IMR-90 (cell line): ENCODE data around the gene NRIP1. TPM values are rescaled to one million over a fixed set of nuclear protein-coding genes. Genes with fewer than 3 reads are reported as not detected.

Source experiments
- ATAC-seq: fragments of 200-7000 bp; cut with Tn5 transposase; 2 replicates; pipeline ENCODE4 v1.9.1; 2020; ENCODE audit warnings: low read depth, mild to moderate bottlenecking, moderate library complexity
- BruUV-seq: library from RNA; stranded (reverse); fragments of 400-500 nt; replicated peaks from 2 replicates; lab custom pipeline; 2021; lab: Mats Ljungman, UMichigan
- CTCF ChIA-PET: fragments of 300-600 bp; formaldehyde crosslinking; extraction: SDS; loops from one replicate; lab custom pipeline; 2021; ENCODE audit warnings: antibody characterized with exemption; lab: Yijun Ruan, JAX
- POLR2A ChIA-PET: fragments of 300-600 bp; sonication (Branson Sonifier 250); formaldehyde crosslinking; loops from one replicate; lab custom pipeline; 2022; ENCODE audit warnings: antibody characterized with exemption; ENCODE audit not compliant: unreplicated experiment; lab: Charles Lee
- DNase-seq: peaks from one replicate; pipeline ENCODE4 v3.0.0; 2013
- H2AFZ ChIP-seq: replicated peaks from 2 replicates; pipeline ENCODE3; 2013; ENCODE audit warnings: low read length, mild to moderate bottlenecking; ENCODE audit not compliant: poor library complexity
- H2AK5ac ChIP-seq: 2 replicates; pipeline ENCODE4 v1.6.1; 2013; ENCODE audit warnings: low read depth, low read length, inconsistent platforms
- H2AK9ac ChIP-seq: replicated peaks from 2 replicates; pipeline ENCODE3; 2013; ENCODE audit warnings: mild to moderate bottlenecking, low read depth, low read length, moderate library complexity; ENCODE audit not compliant: poor library complexity
- H2BK120ac ChIP-seq: 2 replicates; pipeline ENCODE4 v1.6.1; 2013; ENCODE audit warnings: low read depth, low read length, inconsistent platforms
- H2BK15ac ChIP-seq: 3 replicates; pipeline ENCODE4 v1.6.1; 2013; ENCODE audit warnings: low read depth, low read length, inconsistent platforms
- H2BK20ac ChIP-seq: 2 replicates; pipeline ENCODE4 v1.6.1; 2013; ENCODE audit warnings: low read depth, mild to moderate bottlenecking, inconsistent platforms, low read length, moderate library complexity
- H2BK5ac ChIP-seq: 2 replicates; pipeline ENCODE4 v1.6.1; 2013; ENCODE audit warnings: mild to moderate bottlenecking, low read depth, low read length, inconsistent platforms; ENCODE audit not compliant: poor library complexity, severe bottlenecking
- H3K14ac ChIP-seq: replicated peaks from 2 replicates; pipeline ENCODE4 v1.6.1; 2013; ENCODE audit warnings: low read depth, low read length, inconsistent platforms
- H3K18ac ChIP-seq: 2 replicates; pipeline ENCODE4 v1.6.1; 2013; ENCODE audit warnings: low read depth, low read length, control low read depth
- H3K23ac ChIP-seq: 2 replicates; pipeline ENCODE4 v1.6.1; 2013; ENCODE audit warnings: low read depth, low read length, inconsistent platforms
- H3K27ac ChIP-seq: 2 replicates; pipeline ENCODE4 v1.5.1; 2013; ENCODE audit warnings: mild to moderate bottlenecking, control low read depth, low read length; ENCODE audit not compliant: insufficient read depth
- H3K27me3 ChIP-seq: 2 replicates; pipeline ENCODE4 v1.6.1; 2013; ENCODE audit warnings: low read length; ENCODE audit not compliant: control insufficient read depth, insufficient read depth
- H3K36me3 ChIP-seq: 2 replicates; pipeline ENCODE4 v1.6.1; 2013; ENCODE audit warnings: low read length, mixed read lengths; ENCODE audit not compliant: control insufficient read depth, insufficient read depth
- H3K4ac ChIP-seq: 2 replicates; pipeline ENCODE4 v1.6.1; 2013; ENCODE audit warnings: low read depth, low read length, inconsistent platforms
- H3K4me1 ChIP-seq: 2 replicates; pipeline ENCODE4 v1.6.1; 2013; ENCODE audit warnings: low read length, mixed read lengths; ENCODE audit not compliant: control insufficient read depth, insufficient read depth
- H3K4me2 ChIP-seq: 2 replicates; pipeline ENCODE4 v1.6.1; 2013; ENCODE audit warnings: low read depth, mild to moderate bottlenecking, control low read depth, low read length, moderate library complexity
- H3K4me3 ChIP-seq: 2 replicates; pipeline ENCODE4 v1.5.1; 2013; ENCODE audit warnings: low read depth, mild to moderate bottlenecking, control low read depth, low read length, moderate library complexity; ENCODE audit not compliant: insufficient read depth
- H3K56ac ChIP-seq: 2 replicates; pipeline ENCODE4 v1.6.1; 2013; ENCODE audit warnings: low read length, inconsistent platforms; ENCODE audit not compliant: insufficient read depth; ENCODE audit errors: extremely low read depth
- H3K79me1 ChIP-seq, 2 experiments: 2 replicates each; pipeline ENCODE4 v1.6.1; 2013; ENCODE audit warnings: low read length in 2 of 2, inconsistent platforms in 1 of 2, low read depth in 1 of 2
- H3K9ac ChIP-seq: 2 replicates; pipeline ENCODE4 v1.6.1; 2013; ENCODE audit warnings: low read depth, low read length, control low read depth
- H3K9me1 ChIP-seq: 2 replicates; pipeline ENCODE4 v1.6.1; 2013; ENCODE audit warnings: low read length, inconsistent platforms; ENCODE audit not compliant: insufficient read depth
- H3K9me3 ChIP-seq: 2 replicates; pipeline ENCODE4 v1.6.1; 2013; ENCODE audit warnings: low read length; ENCODE audit not compliant: control insufficient read depth, insufficient read depth
- H4K20me1 ChIP-seq: 2 replicates; pipeline ENCODE4 v1.6.1; 2013; ENCODE audit warnings: low read length, inconsistent platforms; ENCODE audit not compliant: insufficient read depth
- H4K5ac ChIP-seq: 2 replicates; pipeline ENCODE4 v1.6.1; 2013; ENCODE audit warnings: mild to moderate bottlenecking, low read depth, low read length, control low read depth
- H4K8ac ChIP-seq, 2 experiments: 2 replicates each; pipeline ENCODE4 v1.6.1; 2013; ENCODE audit warnings: low read depth in 2 of 2, low read length in 2 of 2, control low read depth in 1 of 2, inconsistent platforms in 1 of 2
- H4K91ac ChIP-seq: 2 replicates; pipeline ENCODE4 v1.6.1; 2013; ENCODE audit warnings: low read depth, low read length, inconsistent platforms; ENCODE audit not compliant: insufficient read depth
- BHLHE40 ChIP-seq: fragments of 150-350 bp; IDR thresholded peaks from 2 replicates; pipeline ENCODE4 v1.6.1; 2016; ENCODE audit warnings: mild to moderate bottlenecking, low read depth, low read length
- CEBPB ChIP-seq: IDR thresholded peaks from 2 replicates; pipeline ENCODE4 v1.6.1; 2012; ENCODE audit warnings: low read depth, low read length, improper control_type of control experiment
- CHD1 ChIP-seq: IDR thresholded peaks from 2 replicates; pipeline ENCODE4 v1.6.1; 2012; ENCODE audit warnings: low read depth, low read length, improper control_type of control experiment
- ELK1 ChIP-seq: fragments of 150-350 bp; IDR thresholded peaks from 2 replicates; pipeline ENCODE4 v1.6.1; 2016; ENCODE audit warnings: low read depth, mild to moderate bottlenecking, low read length, moderate library complexity, borderline replicate concordance
- RAD21 ChIP-seq: IDR thresholded peaks from 2 replicates; pipeline ENCODE4 v1.6.1; 2012; ENCODE audit warnings: low read length, improper control_type of control experiment
- RCOR1 ChIP-seq: IDR thresholded peaks from 2 replicates; pipeline ENCODE4 v1.6.1; 2012; ENCODE audit warnings: mild to moderate bottlenecking, low read length, improper control_type of control experiment; ENCODE audit not compliant: insufficient replicate concordance
- RFX5 ChIP-seq: IDR thresholded peaks from 2 replicates; pipeline ENCODE4 v1.8.0; 2012; ENCODE audit warnings: low read depth, mild to moderate bottlenecking, low read length, moderate library complexity
- SMC3 ChIP-seq: fragments of 150-350 bp; IDR thresholded peaks from 2 replicates; pipeline ENCODE4 v1.6.1; 2016; ENCODE audit warnings: low read depth, mild to moderate bottlenecking, antibody characterized with exemption, low read length, moderate library complexity
- WGBS, 2 experiments: methylation state at CpG; one replicate each; pipeline versions ENCODE4 v1.1.5 to v1.1.7; 2013; ENCODE audit warnings: missing lambda C conversion rate in 2 of 2; ENCODE audit not compliant: insufficient read length in 1 of 2; ENCODE audit errors: extremely low coverage in 2 of 2; 5-methylcytosine and 5-hydroxymethylcytosine counted together
- dilution Hi-C: fragments of 300-500 bp; cut with HindIII; formaldehyde crosslinking; loops from one replicate; pipeline ENCODE4 v1.14.3; 2018; ENCODE audit warnings: low sequenced_read_pairs; ENCODE audit not compliant: unreplicated experiment
- in situ Hi-C: fragments of 300-500 bp; cut with MboI; formaldehyde crosslinking; loops from 3 replicates; pipeline ENCODE4 v1.14.3; 2019; ENCODE audit warnings: low sequenced_read_pairs, inconsistent platforms, mixed read lengths
- intact Hi-C: fragments of 100-400 bp; cut with micrococcal nuclease; formaldehyde crosslinking; loops from 2 replicates; pipeline ENCODE4 v1.10.0; 2022
- polyA plus RNA-seq, 3 experiments: library from polyadenylated mRNA; depleted of rRNA; stranded (reverse); fragments of >200 nt; gene quantifications; 2 replicates each; pipeline ENCODE4 v1.2.3, GENCODE V29; 2012; ENCODE audit warnings: low replicate concordance in 1 of 3
- total RNA-seq: library from RNA; depleted of rRNA; stranded (reverse); fragments of >200 nt; gene quantifications from 2 replicates; pipeline ENCODE4 v1.2.3, GENCODE V29; 2012

Gene NRIP1
- total and polyA plus RNA-seq, 2 of the 4 experiments (the other 2 are of a cell fraction), result 9.6 to 73.8 TPM

DNA sequence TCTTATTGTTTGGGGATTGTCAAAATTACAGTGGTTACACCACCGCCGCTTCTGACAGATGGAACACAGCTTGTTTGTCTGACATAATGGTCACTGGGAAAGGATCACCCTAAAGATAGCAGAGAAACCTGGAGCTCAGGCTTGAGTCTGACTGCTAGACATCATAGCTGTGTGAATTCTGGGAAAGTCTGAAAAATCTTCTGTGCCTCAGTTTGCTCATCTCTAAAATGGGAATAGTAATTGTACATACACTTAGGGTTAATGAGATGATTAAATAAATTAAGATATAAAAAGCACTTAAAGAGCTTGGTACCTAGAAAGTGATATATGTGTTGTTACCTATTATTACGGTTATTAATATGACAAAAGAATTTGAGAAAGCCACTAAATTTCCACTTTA lies 39.7 kb upstream of the NRIP1 start:
- no peak overlapping the region for H3K18ac ChIP-seq
- no peak overlapping the region for H3K9ac ChIP-seq
- no peak overlapping the region for H2BK5ac ChIP-seq
- DNase-seq (no peak), ATAC-seq (no peak)
- no peak overlapping the region for H2BK20ac ChIP-seq
- no peak overlapping the region for H4K5ac ChIP-seq
- H3K4me1 ChIP-seq, result no peaks in the 10 kb centered on the region
- no TSS peak for BruUV-seq
- no peaks in the 10 kb centered on the region for H3K27me3 ChIP-seq
- H3K14ac ChIP-seq, result no peak overlapping the region
- dilution Hi-C loops (no loop called here), in situ Hi-C loops (no loop called here), intact Hi-C loops (no loop called here)
- H4K8ac ChIP-seq, result no peak overlapping the region
- H3K36me3 ChIP-seq, result no peaks in the 10 kb centered on the region
- no peak overlapping the region for H3K4ac ChIP-seq
- no peak overlapping the region for H4K91ac ChIP-seq
- H4K20me1 ChIP-seq, result no peaks in the 10 kb centered on the region
- H2BK15ac ChIP-seq, result no peak overlapping the region
- no peaks in the 10 kb centered on the region for H3K79me1 ChIP-seq
- no peak overlapping the region for H3K23ac ChIP-seq
- no peaks in the 10 kb centered on the region for H3K9me3 ChIP-seq
- no peak for TF ChIP-seq RAD21
- no peak for TF ChIP-seq SMC3
- TF ChIP-seq ELK1, result no peak
- TF ChIP-seq BHLHE40, result no peak
- TF ChIP-seq RCOR1, result no peak
- no peak for TF ChIP-seq RFX5
- no peak for TF ChIP-seq CEBPB
- TF ChIP-seq CHD1, result no peak
- H3K27ac ChIP-seq, result no peak overlapping the region
- no peak overlapping the region; the same call in 1 of the 2 replicates for H3K56ac ChIP-seq
- no peak overlapping the region for H2AK9ac ChIP-seq
- no peaks in the 10 kb centered on the region for H3K9me1 ChIP-seq
- H2AFZ ChIP-seq, result no peak overlapping the region
- no peak overlapping the region for H3K4me2 ChIP-seq
- ChIA-PET CTCF (no interaction called here), POLR2A (no interaction called here)
- H2AK5ac ChIP-seq, result no peak overlapping the region
- H2BK120ac ChIP-seq, result no peak overlapping the region
- no peak overlapping the region for H3K4me3 ChIP-seq
- WGBS, 2 experiments, result no CpG with 5 or more reads among the region's 3 CpGs
